ENCODE results near the gene STKLD1.

Gene STKLD1

GRCh38 chr9:133341369-133342068 lies 34.6 kb upstream of the STKLD1 start:
- no peak for TF ChIP-seq CTCF (conservative IDR thresholded peaks at IDR 0.05)
- no peak overlapping the region; the same call in 1 of the 2 replicates for H3K27ac ChIP-seq

GRCh38 chr9:133342069-133342406 lies 34.1 kb upstream of the STKLD1 start:
- no peak overlapping the region; the same call in 1 of the 2 replicates for H3K27ac ChIP-seq
- TF ChIP-seq CTCF (conservative IDR thresholded peaks at IDR 0.05), result peak; percentile 46

- H3K27ac ChIP-seq, result no peak overlapping the region
- TF ChIP-seq CTCF (conservative IDR thresholded peaks at IDR 0.05), result 0 out of 2 replicates have a peak, but pooled peaks have one; percentile 23
Measured at GRCh38 chr9:133342570-133342969, 33.6 kb upstream of the STKLD1 start.

- no peak for TF ChIP-seq CTCF (conservative IDR thresholded peaks at IDR 0.05)
- no peak overlapping the region for H3K27ac ChIP-seq
Measured at GRCh38 chr9:133344071-133344470, 32.1 kb upstream of the STKLD1 start.

GRCh38 chr9:133344979-133345378 lies 31.2 kb upstream of the STKLD1 start:
- H3K27ac ChIP-seq, result no peak overlapping the region
- no peak for TF ChIP-seq CTCF (conservative IDR thresholded peaks at IDR 0.05)

- no peak for TF ChIP-seq CTCF (conservative IDR thresholded peaks at IDR 0.05)
- H3K27ac ChIP-seq, result no peak overlapping the region
Measured at GRCh38 chr9:133345596-133345995, 30.6 kb upstream of the STKLD1 start.

- peak overlapping the region; percentile 98 for H3K27ac ChIP-seq
- TF ChIP-seq CTCF (conservative IDR thresholded peaks at IDR 0.05), result no peak
Measured at GRCh38 chr9:133346021-133346785, 30.0 kb upstream of the STKLD1 start.
